Panc1 (cell line): ENCODE data around the gene ZNF552. TPM values are rescaled to one million over a fixed set of nuclear protein-coding genes. Genes with fewer than 3 reads are reported as not detected.

Experiments
- ATAC-seq: fragments of 200-7000 bp; cut with Tn5 transposase; 2 replicates; pipeline ENCODE4 v1.9.1; 2020; ENCODE audit warnings: mild to moderate bottlenecking, moderate library complexity
- BruUV-seq: library from RNA; stranded (reverse); fragments of 400-500 nt; replicated peaks from 2 replicates; lab custom pipeline; 2021; lab: Mats Ljungman, UMichigan
- CTCF ChIA-PET: fragments of 300-600 bp; sonication (Branson Sonifier 250); formaldehyde crosslinking; loops from one replicate; lab custom pipeline; 2022; ENCODE audit warnings: antibody characterized with exemption; lab: Charles Lee
- POLR2A ChIA-PET: fragments of 300-600 bp; sonication (Branson Sonifier 250); formaldehyde crosslinking; loops from one replicate; lab custom pipeline; 2022; ENCODE audit warnings: antibody characterized with exemption; lab: Charles Lee
- DNase-seq: peaks from one replicate; pipeline ENCODE4 v3.0.0-alpha.2; 2010; ENCODE audit warnings: low read depth, low spot score
- H3K27ac ChIP-seq: 2 replicates; pipeline ENCODE4 v1.5.1; 2011; ENCODE audit warnings: mild to moderate bottlenecking, low read length, inconsistent platforms
- H3K27me3 ChIP-seq: fragments of 200-500 bp; sonication (Bioruptor generic); 2 replicates; pipeline ENCODE4 v1.6.0; 2014; ENCODE audit warnings: low read length, inconsistent platforms; ENCODE audit not compliant: control insufficient read depth, insufficient read depth
- H3K36me3 ChIP-seq: fragments of 200-500 bp; sonication (Bioruptor generic); 2 replicates; pipeline ENCODE4 v1.5.1; 2014; ENCODE audit warnings: inconsistent platforms, mild to moderate bottlenecking, low read length, moderate library complexity; ENCODE audit not compliant: control insufficient read depth, insufficient read depth
- H3K4me1 ChIP-seq: 2 replicates; pipeline ENCODE4 v1.5.1; 2011; ENCODE audit warnings: inconsistent platforms, mild to moderate bottlenecking, low read length, moderate library complexity; ENCODE audit not compliant: control insufficient read depth, insufficient read depth
- H3K4me3 ChIP-seq, 2 experiments: 2 replicates each; pipeline ENCODE4 v1.5.1; 2011 to 2012; ENCODE audit warnings: low read depth in 2 of 2, low read length in 2 of 2, mild to moderate bottlenecking in 2 of 2, inconsistent platforms in 1 of 2, moderate library complexity in 1 of 2
- H3K9me3 ChIP-seq: fragments of 200-500 bp; sonication (Bioruptor generic); 2 replicates; pipeline ENCODE4 v1.5.1; 2014; ENCODE audit warnings: low read depth, mild to moderate bottlenecking, inconsistent platforms, low read length, moderate library complexity; ENCODE audit not compliant: control insufficient read depth, insufficient read depth
- POLR2AphosphoS5 ChIP-seq: IDR thresholded peaks from 2 replicates; pipeline ENCODE4 v1.6.1; 2012; ENCODE audit warnings: mild to moderate bottlenecking, low read depth, low read length, moderate library complexity
- SIN3A ChIP-seq: IDR thresholded peaks from 2 replicates; pipeline ENCODE4 v1.6.1; 2012; ENCODE audit warnings: low read depth, mild to moderate bottlenecking, low read length, moderate library complexity, borderline replicate concordance; ENCODE audit not compliant: insufficient read depth
- in situ Hi-C: cut with HindIII; loops from 2 replicates; pipeline ENCODE4 v1.10.0; 2016; ENCODE audit warnings: low sequenced_read_pairs, low pct_unique_long_range_greater_than_20kb
- intact Hi-C: fragments of 100-400 bp; cut with micrococcal nuclease; formaldehyde crosslinking; loops from one replicate; pipeline ENCODE4 v1.10.0; 2022; ENCODE audit not compliant: unreplicated experiment
- total RNA-seq: library from RNA; stranded (reverse); gene quantifications from one replicate; pipeline ENCODE4 v1.2.1, GENCODE V29; 2021; ENCODE audit not compliant: unreplicated experiment
- TF ChIP-seq, protein P1 (sequence below): fragments of 450-650 bp; IDR thresholded peaks from 2 replicates; pipeline ENCODE4 v1.5.1; 2017; ENCODE audit warnings: mild to moderate bottlenecking

The ZNF552 gene
- total RNA-seq, 1 experiment from 2014 or later = 7.5 TPM

DNA sequence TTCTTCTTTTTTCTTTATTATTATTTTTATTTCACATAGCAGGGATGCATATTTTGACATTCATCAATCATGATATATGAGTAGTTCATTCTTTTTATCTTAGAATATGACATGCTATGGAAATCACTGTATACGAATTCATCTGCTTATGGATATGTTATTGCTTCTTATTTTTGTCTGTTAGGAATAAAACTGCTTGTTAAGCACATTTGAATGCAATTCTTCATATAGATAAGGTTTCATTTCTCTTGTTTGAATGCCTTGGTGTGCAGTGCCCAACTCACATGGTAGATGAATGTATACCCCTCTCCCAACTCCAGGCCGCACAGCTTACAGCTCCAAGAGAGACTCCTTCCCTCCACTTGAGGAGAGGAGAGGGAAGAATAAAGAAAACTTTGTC is 56.8 kb downstream of the ZNF552 start:
- no peaks in the 10 kb centered on the region for H3K4me1 ChIP-seq
- CTCF ChIA-PET = no interaction called here
- H3K27ac ChIP-seq = no peak overlapping the region
- DNase-seq (no peak), ATAC-seq (no peak)
- BruUV-seq = no TSS peak
- TF ChIP-seq SIN3A = no peak
- TF ChIP-seq, protein P1, sequence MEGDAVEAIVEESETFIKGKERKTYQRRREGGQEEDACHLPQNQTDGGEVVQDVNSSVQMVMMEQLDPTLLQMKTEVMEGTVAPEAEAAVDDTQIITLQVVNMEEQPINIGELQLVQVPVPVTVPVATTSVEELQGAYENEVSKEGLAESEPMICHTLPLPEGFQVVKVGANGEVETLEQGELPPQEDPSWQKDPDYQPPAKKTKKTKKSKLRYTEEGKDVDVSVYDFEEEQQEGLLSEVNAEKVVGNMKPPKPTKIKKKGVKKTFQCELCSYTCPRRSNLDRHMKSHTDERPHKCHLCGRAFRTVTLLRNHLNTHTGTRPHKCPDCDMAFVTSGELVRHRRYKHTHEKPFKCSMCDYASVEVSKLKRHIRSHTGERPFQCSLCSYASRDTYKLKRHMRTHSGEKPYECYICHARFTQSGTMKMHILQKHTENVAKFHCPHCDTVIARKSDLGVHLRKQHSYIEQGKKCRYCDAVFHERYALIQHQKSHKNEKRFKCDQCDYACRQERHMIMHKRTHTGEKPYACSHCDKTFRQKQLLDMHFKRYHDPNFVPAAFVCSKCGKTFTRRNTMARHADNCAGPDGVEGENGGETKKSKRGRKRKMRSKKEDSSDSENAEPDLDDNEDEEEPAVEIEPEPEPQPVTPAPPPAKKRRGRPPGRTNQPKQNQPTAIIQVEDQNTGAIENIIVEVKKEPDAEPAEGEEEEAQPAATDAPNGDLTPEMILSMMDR = no peak
- TF ChIP-seq POLR2AphosphoS5 = no peak
- in situ Hi-C loops = no loop called here
- intact Hi-C loops = no loop called here
- H3K4me3 ChIP-seq = no peak overlapping the region
- POLR2A ChIA-PET = no interaction called here
- H3K27me3 ChIP-seq = no peaks in the 10 kb centered on the region
- peaks cover 12% of the 10 kb centered on the region for H3K36me3 ChIP-seq
- peaks cover 34% of the 10 kb centered on the region for H3K9me3 ChIP-seq

Other genes starting within 250 kb of the ZNF552 start
- 8.7 TPM for gene ZNF416, start 236.0 kb downstream of the ZNF552 start, total RNA-seq
- gene ZIK1, start 230.8 kb downstream of the ZNF552 start, total RNA-seq = not detected
- gene ZNF530, start 215.0 kb downstream of the ZNF552 start, total RNA-seq = 8.9 TPM
- 18.9 TPM for gene ZNF134, start 200.7 kb downstream of the ZNF552 start, total RNA-seq
- 13.9 TPM for gene ZNF211, start 181.7 kb downstream of the ZNF552 start, total RNA-seq
- gene ZSCAN4, start 146.0 kb downstream of the ZNF552 start, total RNA-seq = not detected
- 11.0 TPM for gene ZNF551, start 132.9 kb downstream of the ZNF552 start, total RNA-seq
- not detected for gene ZNF154, start 105.7 kb downstream of the ZNF552 start, total RNA-seq
- gene ZNF671, start 87.3 kb downstream of the ZNF552 start, total RNA-seq = not detected
- gene ZNF776, start 68.1 kb downstream of the ZNF552 start, total RNA-seq = 19.5 TPM
- 10.7 TPM for gene ZNF586, start 45.2 kb downstream of the ZNF552 start, total RNA-seq
- 17.6 TPM for gene ZNF587B, start 15.4 kb upstream of the ZNF552 start, total RNA-seq
- 57.3 TPM for gene ZNF587, start 34.9 kb upstream of the ZNF552 start, total RNA-seq
- gene ZNF814, start 74.1 kb upstream of the ZNF552 start, total RNA-seq = 4.8 TPM
- 22.8 TPM for gene ZNF417, start 101.7 kb upstream of the ZNF552 start, total RNA-seq
- gene ZNF418, start 120.5 kb upstream of the ZNF552 start, total RNA-seq = 5.1 TPM
- gene ZNF256, start 132.8 kb upstream of the ZNF552 start, total RNA-seq = 10.1 TPM
- 0.98 TPM for gene C19orf18, start 159.6 kb upstream of the ZNF552 start, total RNA-seq
- gene ZNF606, start 187.9 kb upstream of the ZNF552 start, total RNA-seq = 16.1 TPM
- not detected for gene ZSCAN1, start 219.1 kb upstream of the ZNF552 start, total RNA-seq
- not detected for gene ZNF135, start 244.4 kb upstream of the ZNF552 start, total RNA-seq